HG02973 (cell line): ENCODE results near the gene LPP.

Experiments used
- ATAC-seq: cut with Tn5 transposase; IDR thresholded peaks from one replicate; pipeline ENCODE4 v1.9.1; 2021; ENCODE audit warnings: moderate library complexity; ENCODE audit not compliant: unreplicated experiment

The LPP gene

GRCh38 chr3:188154014-188154808, at the start of gene LPP:
Gene LPP, plus strand, starts transcription at chr3:188154157. Its CDS starts 251,964 bp downstream, at chr3:188406121.
- ATAC-seq = peak; percentile 58

GRCh38 chr3:188106006-188106405, 48.0 kb upstream of the LPP start:
- no peak for ATAC-seq

- no peak for ATAC-seq
These were observed 47.5 kb upstream of the LPP start for GRCh38 chr3:188106454-188106853.

GRCh38 chr3:188106887-188107830, 46.8 kb upstream of the LPP start:
- no peak for ATAC-seq

- ATAC-seq = no peak
These were observed 45.1 kb upstream of the LPP start for GRCh38 chr3:188108703-188109412.

GRCh38 chr3:188111002-188111584, 42.9 kb upstream of the LPP start:
- no peak for ATAC-seq

GRCh38 chr3:188113756-188114155, 40.2 kb upstream of the LPP start:
- no peak for ATAC-seq

GRCh38 chr3:188119846-188120245, 34.1 kb upstream of the LPP start:
- no peak for ATAC-seq

- no peak for ATAC-seq
These were observed 31.3 kb upstream of the LPP start for GRCh38 chr3:188122571-188123169.

GRCh38 chr3:188123170-188123905, 30.6 kb upstream of the LPP start:
- ATAC-seq = no peak

- ATAC-seq = no peak
These were observed 29.8 kb upstream of the LPP start for GRCh38 chr3:188124184-188124583.

GRCh38 chr3:188125076-188125475, 28.9 kb upstream of the LPP start:
- ATAC-seq = no peak

GRCh38 chr3:188126276-188126675, 27.7 kb upstream of the LPP start:
- ATAC-seq = no peak

GRCh38 chr3:188126934-188127333, 27.0 kb upstream of the LPP start:
- no peak for ATAC-seq

GRCh38 chr3:188128905-188129304, 25.1 kb upstream of the LPP start:
- ATAC-seq = no peak

- peak; percentile 46 for ATAC-seq
These were observed 22.9 kb upstream of the LPP start for GRCh38 chr3:188131023-188131422.

- ATAC-seq = no peak
These were observed 20.7 kb upstream of the LPP start for GRCh38 chr3:188133219-188133618.

GRCh38 chr3:188133646-188134045, 20.3 kb upstream of the LPP start:
- no peak for ATAC-seq

GRCh38 chr3:188134079-188134478, 19.9 kb upstream of the LPP start:
- ATAC-seq = no peak

- ATAC-seq = no peak
These were observed 19.1 kb upstream of the LPP start for GRCh38 chr3:188134856-188135255.
